Raji (cell line): Measurements from ENCODE around the gene PUDP.

Experiments used
- POLR2A ChIP-seq: IDR thresholded peaks from 2 replicates; pipeline ENCODE4 v1.6.1; 2011; ENCODE audit warnings: low read depth, low read length, control low read depth; ENCODE audit not compliant: insufficient read depth

The PUDP gene

GRCh38 chrX:7073336-7073735 is 74.6 kb downstream of the PUDP start:
- no peak for TF ChIP-seq POLR2A

GRCh38 chrX:7072856-7073255 is 75.1 kb downstream of the PUDP start:
- TF ChIP-seq POLR2A, result no peak

DNA sequence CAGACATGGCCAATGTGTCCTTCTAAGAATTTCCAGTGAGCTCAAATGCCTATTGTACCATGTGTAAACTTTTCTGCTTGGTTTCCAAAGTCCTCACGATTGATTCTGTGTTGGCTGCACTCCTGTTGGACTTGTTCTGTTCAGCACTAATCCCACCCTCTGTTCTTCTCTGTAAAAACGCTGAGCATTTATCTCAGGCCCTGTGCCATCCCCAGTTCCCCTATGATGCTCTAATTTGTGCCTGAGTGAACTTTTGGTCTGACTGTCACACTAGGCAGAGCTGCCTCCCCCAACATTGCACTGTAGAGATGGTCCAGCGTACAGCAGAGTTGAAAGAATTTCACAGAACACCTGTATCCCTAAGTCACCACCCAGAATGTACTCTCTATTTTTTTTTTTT is 76.6 kb downstream of the PUDP start:
- TF ChIP-seq POLR2A, result no peak

GRCh38 chrX:7069556-7069955 is 78.4 kb downstream of the PUDP start:
- no peak for TF ChIP-seq POLR2A

- TF ChIP-seq POLR2A, result no peak
Measured at GRCh38 chrX:7068939-7069367, 79.0 kb downstream of the PUDP start.

DNA sequence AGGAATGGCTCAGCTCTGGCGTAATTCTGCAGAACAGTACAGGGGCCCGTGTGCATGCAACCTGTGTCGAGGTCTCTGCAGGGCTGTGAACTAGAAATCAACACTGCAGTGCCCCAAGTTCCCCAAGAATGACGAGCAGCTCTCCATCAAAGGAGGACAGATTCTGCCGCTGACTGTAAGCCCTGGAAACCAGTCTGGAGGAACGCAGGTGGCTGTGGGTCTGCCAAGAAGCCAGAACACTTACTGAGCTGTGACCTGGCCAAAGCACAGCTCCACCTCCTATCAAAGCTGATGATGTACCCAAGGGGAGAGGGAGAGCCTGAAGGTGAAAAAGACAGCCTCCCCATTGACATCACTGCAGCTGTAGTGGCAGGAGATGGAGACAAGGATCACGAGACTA is 80.7 kb downstream of the PUDP start:
- no peak for TF ChIP-seq POLR2A

DNA sequence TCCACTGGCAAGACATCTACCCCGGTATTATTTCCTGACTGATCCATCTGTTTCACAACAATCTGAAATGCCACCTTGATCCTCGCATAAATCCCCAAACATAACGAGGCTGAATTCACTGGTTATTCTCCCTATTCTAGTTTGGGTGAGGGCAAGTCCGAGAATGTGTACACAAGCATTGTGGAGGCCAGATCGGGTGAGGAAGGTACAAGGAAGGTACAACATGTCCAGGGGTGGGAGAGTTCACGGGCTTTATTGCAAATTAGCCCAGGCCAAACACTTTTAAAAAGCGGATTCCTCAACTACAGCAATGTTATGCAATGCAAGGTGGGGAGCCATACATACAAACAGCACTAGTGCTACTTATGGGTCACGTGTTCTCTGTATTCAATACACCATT is 82.5 kb downstream of the PUDP start:
- TF ChIP-seq POLR2A, result no peak

- no peak for TF ChIP-seq POLR2A
Measured at GRCh38 chrX:7062903-7063302, 85.0 kb downstream of the PUDP start.

DNA sequence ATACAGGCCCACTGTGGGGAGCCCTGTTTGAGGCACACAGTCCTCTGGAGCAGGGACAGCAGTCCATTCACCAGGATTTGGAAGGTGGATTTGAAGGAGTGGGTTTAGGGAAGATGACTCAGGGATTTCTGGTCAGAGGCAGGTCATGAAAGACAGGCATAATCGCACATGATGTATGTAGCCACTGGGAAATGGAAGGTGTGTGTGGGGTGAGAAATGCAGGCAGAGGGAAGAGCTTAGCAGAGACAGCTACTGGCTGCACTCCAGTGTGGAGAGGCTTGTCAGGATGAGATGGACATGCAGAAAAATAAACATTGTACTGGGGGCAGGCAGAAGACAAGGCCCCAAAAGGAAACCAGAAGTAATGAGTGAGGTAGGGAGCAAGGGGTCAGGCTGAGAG is 85.7 kb downstream of the PUDP start:
- TF ChIP-seq POLR2A, result no peak

DNA sequence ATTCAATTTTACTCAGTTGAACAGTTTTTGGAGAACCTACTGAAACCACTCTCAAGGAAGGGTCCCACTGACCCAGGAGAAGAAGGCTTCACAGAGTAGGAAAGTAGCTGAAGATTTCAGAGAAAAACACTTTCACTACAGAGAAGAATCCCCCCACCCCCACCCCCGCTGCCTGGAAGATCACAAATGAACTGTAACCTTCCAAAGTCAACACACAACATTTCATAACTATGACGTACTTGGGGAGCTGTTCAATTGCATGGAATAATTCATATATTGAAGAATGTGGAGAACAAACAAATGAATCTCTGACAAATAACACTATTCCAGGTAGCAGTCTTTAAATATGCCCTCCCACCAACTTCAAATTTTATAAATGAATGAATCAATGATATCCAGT is 86.5 kb downstream of the PUDP start:
- no peak for TF ChIP-seq POLR2A

- TF ChIP-seq POLR2A, result no peak
Measured at GRCh38 chrX:7060444-7060843, 87.5 kb downstream of the PUDP start.

- no peak for TF ChIP-seq POLR2A
Measured at GRCh38 chrX:7059859-7060258, 88.1 kb downstream of the PUDP start.

- TF ChIP-seq POLR2A, result no peak
Measured at GRCh38 chrX:7059214-7059838, 88.6 kb downstream of the PUDP start.

- no peak for TF ChIP-seq POLR2A
Measured at GRCh38 chrX:7055386-7056137, 92.4 kb downstream of the PUDP start.

- TF ChIP-seq POLR2A, result no peak
Measured at GRCh38 chrX:7054219-7055216, 93.4 kb downstream of the PUDP start.
